Prostate gland (tissue), 2 donors: ENCODE measurements around the gene SLC24A3.

Source experiments
- CTCF ChIP-seq, 4 experiments: fragments of 200-600 bp in 2 of 4; fragments of 450-650 bp in 2 of 4; sonication (generic) in 2 of 4; IDR thresholded peaks; 1 replicate in 3 of 4; 2 replicates in 1 of 4; pipeline ENCODE4 v1.5.1; 2016 to 2019; ENCODE audit warnings: antibody characterized with exemption in 4 of 4, mild to moderate bottlenecking in 2 of 4, moderate library complexity in 2 of 4
- POLR2A ChIP-seq: fragments of 450-650 bp; IDR thresholded peaks from one replicate; pipeline ENCODE4 v1.6.1; 2016; ENCODE audit warnings: antibody characterized with exemption, mild to moderate bottlenecking
- POLR2AphosphoS5 ChIP-seq: sonication (generic); formaldehyde crosslinking; IDR thresholded peaks from one replicate; pipeline ENCODE4 v1.6.1; 2017; ENCODE audit warnings: antibody characterized with exemption

- TF ChIP-seq CTCF (IDR thresholded peaks at IDR 0.05) (no peak), POLR2A (no peak), POLR2AphosphoS5 (no peak)
Measured at GRCh38 chr20:19330731-19331130, 118.3 kb downstream of the SLC24A3 start.
